Measurements from ENCODE around the gene SLC25A22. TPM values are rescaled to one million over a fixed set of nuclear protein-coding genes. Genes with fewer than 3 reads are reported as not detected.
A peak's percentile ranks its signal among the peaks of the same experiment; 100 is the strongest.

The SLC25A22 gene
- total and polyA plus RNA-seq, 9 of the 15 experiments (the other 6 are each of a cell fraction or from before 2014, with no cell fraction given): 0.41 to 55.4 (median 11.4) TPM

DNA sequence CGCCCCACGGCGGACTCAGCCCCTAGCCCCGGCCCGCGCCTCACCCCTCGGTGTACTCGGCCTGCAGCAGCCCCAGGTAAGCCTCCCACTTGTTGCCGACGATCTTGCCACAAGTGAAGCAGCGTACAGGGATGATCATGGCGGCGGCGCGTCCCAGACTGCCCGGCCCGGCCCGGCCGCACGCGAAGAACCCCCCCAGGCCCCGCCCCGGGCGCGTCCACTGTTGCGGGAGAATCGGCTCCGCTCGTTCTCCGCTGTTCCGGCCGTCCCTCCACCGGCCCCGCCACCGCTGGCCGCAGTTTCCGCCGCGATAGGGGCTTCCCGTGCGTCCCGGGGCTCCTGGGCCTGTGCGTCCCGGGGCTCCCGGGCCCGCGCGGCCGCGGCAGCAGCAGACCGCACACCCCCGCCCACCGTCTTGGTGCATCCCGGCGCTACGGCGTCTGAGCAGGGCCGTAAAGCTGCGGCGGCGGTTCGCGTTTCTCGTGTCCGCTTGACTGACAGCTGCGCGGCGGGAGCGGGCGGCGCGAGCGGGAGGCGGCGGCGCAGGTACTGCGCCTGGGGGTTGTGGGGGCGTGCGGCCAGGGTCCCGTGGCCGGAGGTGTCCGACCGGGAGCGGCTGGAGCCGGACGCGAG is 44.4 kb upstream of the SLC25A22 start, which contains the start of the genes POLR2L and TSPAN4 (continued):
- TF ChIP-seq, protein P1, sequence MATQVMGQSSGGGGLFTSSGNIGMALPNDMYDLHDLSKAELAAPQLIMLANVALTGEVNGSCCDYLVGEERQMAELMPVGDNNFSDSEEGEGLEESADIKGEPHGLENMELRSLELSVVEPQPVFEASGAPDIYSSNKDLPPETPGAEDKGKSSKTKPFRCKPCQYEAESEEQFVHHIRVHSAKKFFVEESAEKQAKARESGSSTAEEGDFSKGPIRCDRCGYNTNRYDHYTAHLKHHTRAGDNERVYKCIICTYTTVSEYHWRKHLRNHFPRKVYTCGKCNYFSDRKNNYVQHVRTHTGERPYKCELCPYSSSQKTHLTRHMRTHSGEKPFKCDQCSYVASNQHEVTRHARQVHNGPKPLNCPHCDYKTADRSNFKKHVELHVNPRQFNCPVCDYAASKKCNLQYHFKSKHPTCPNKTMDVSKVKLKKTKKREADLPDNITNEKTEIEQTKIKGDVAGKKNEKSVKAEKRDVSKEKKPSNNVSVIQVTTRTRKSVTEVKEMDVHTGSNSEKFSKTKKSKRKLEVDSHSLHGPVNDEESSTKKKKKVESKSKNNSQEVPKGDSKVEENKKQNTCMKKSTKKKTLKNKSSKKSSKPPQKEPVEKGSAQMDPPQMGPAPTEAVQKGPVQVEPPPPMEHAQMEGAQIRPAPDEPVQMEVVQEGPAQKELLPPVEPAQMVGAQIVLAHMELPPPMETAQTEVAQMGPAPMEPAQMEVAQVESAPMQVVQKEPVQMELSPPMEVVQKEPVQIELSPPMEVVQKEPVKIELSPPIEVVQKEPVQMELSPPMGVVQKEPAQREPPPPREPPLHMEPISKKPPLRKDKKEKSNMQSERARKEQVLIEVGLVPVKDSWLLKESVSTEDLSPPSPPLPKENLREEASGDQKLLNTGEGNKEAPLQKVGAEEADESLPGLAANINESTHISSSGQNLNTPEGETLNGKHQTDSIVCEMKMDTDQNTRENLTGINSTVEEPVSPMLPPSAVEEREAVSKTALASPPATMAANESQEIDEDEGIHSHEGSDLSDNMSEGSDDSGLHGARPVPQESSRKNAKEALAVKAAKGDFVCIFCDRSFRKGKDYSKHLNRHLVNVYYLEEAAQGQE (IDR thresholded peaks at IDR 0.05; ENCODE audit: borderline replicate concordance): peak; percentile 74
- TF ChIP-seq, protein P1 (CRISPR knock-in tag; IDR thresholded peaks at IDR 0.05; ENCODE audit: low read depth): peak; percentile 80; the same call in 1 of the 2 replicates
- TF ChIP-seq RBM39 (optimal IDR thresholded peaks at IDR 0.05; ENCODE audit: low read depth, low read length) (no peak), ZNF146 (CRISPR knock-in tag; IDR thresholded peaks at IDR 0.05; ENCODE audit: unreplicated experiment) (no peak), ZKSCAN1 (IDR thresholded peaks at IDR 0.05; ENCODE audit: low read depth, low read length) (no peak), GABPB2 (CRISPR knock-in tag; conservative IDR thresholded peaks at IDR 0.05) (no peak), TOE1 (IDR thresholded peaks at IDR 0.05; ENCODE audit: borderline replicate concordance) (peak; percentile 98; the same call in 1 of the 2 replicates), TOE1 (CRISPR knock-in tag; IDR thresholded peaks at IDR 0.05; ENCODE audit: borderline replicate concordance, low read depth) (no peak), HNRNPLL (IDR thresholded peaks at IDR 0.05; ENCODE audit: low read depth, low read length, poor library complexity, severe bottlenecking) (peak; percentile 54), YY1 (IDR thresholded peaks at IDR 0.05; ENCODE audit: borderline replicate concordance in 1 of 3, control insufficient read depth in 1 of 3, extremely low read depth in 1 of 3, insufficient read depth in 3 of 3, insufficient read length in 1 of 3, insufficient replicate concordance in 2 of 3, low read depth in 1 of 3, low read length in 2 of 3) (peak in 2 of 3 experiments; percentile 79 to 89), ZNF133 (CRISPR knock-in tag; IDR thresholded peaks at IDR 0.05) (no peak), ZNF311 (CRISPR knock-in tag; IDR thresholded peaks at IDR 0.05) (no peak), RBBP5 (IDR thresholded peaks at IDR 0.05; ENCODE audit: borderline replicate concordance, insufficient read depth, low read length, poor library complexity, severe bottlenecking) (peak; percentile 81), ZNF239 (CRISPR knock-in tag; IDR thresholded peaks at IDR 0.05) (0 out of 2 replicates have a peak, but pooled peaks have one; percentile 15)
- TF ChIP-seq, protein P2, sequence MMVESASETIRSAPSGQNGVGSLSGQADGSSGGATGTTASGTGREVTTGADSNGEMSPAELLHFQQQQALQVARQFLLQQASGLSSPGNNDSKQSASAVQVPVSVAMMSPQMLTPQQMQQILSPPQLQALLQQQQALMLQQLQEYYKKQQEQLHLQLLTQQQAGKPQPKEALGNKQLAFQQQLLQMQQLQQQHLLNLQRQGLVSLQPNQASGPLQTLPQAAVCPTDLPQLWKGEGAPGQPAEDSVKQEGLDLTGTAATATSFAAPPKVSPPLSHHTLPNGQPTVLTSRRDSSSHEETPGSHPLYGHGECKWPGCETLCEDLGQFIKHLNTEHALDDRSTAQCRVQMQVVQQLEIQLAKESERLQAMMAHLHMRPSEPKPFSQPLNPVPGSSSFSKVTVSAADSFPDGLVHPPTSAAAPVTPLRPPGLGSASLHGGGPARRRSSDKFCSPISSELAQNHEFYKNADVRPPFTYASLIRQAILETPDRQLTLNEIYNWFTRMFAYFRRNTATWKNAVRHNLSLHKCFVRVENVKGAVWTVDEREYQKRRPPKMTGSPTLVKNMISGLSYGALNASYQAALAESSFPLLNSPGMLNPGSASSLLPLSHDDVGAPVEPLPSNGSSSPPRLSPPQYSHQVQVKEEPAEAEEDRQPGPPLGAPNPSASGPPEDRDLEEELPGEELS (CRISPR knock-in tag; IDR thresholded peaks at IDR 0.05; ENCODE audit: borderline replicate concordance): no peak
- TF ChIP-seq, protein P3, sequence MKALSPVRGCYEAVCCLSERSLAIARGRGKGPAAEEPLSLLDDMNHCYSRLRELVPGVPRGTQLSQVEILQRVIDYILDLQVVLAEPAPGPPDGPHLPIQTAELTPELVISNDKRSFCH (CRISPR knock-in tag; IDR thresholded peaks at IDR 0.05): no peak
- TF ChIP-seq, protein P3 (tag; IDR thresholded peaks at IDR 0.05): peak; percentile 86; the same call in 1 of the 2 replicates

Data from K562 (cell line).